OCI-M2 (cell line): ENCODE measurements around the gene CALB2.
A peak's percentile ranks its signal among the peaks of the same experiment; 100 is the strongest.

ENCODE experiments used
- DNase-seq: peaks from one replicate; lab custom pipeline; 2025; ENCODE audit not compliant: unreplicated experiment; lab: John Stamatoyannopoulos, UW

CALB2 gene

GRCh38 chr16:71387045-71387871 lies 28.7 kb downstream of the CALB2 start:
- no peak for DNase-seq

- DNase-seq: no peak
Observed at GRCh38 chr16:71389330-71389729, 30.8 kb downstream of the CALB2 start.

- no peak for DNase-seq
Observed at GRCh38 chr16:71396594-71396993, 38.1 kb downstream of the CALB2 start.

- no peak for DNase-seq
Observed at GRCh38 chr16:71399801-71400563, 41.5 kb downstream of the CALB2 start.

GRCh38 chr16:71402007-71402406 lies 43.5 kb downstream of the CALB2 start:
- no peak for DNase-seq

GRCh38 chr16:71402674-71403073 lies 44.2 kb downstream of the CALB2 start:
- no peak for DNase-seq

GRCh38 chr16:71404364-71404763 lies 45.8 kb downstream of the CALB2 start:
- no peak for DNase-seq

- DNase-seq: no peak
Observed at GRCh38 chr16:71406316-71406715, 47.8 kb downstream of the CALB2 start.

- DNase-seq: no peak
Observed at GRCh38 chr16:71406724-71407123, 48.2 kb downstream of the CALB2 start.

- no peak for DNase-seq
Observed at GRCh38 chr16:71407731-71408130, 49.2 kb downstream of the CALB2 start.

GRCh38 chr16:71408536-71408935 lies 50.0 kb downstream of the CALB2 start:
- no peak for DNase-seq

GRCh38 chr16:71409011-71409775 lies 50.7 kb downstream of the CALB2 start:
- no peak for DNase-seq

- no peak for DNase-seq
Observed at GRCh38 chr16:71410146-71410545, 51.6 kb downstream of the CALB2 start.

- peak; percentile 46 for DNase-seq
Observed at GRCh38 chr16:71412270-71413160, 54.0 kb downstream of the CALB2 start.

- no peak for DNase-seq
Observed at GRCh38 chr16:71413341-71413740, 54.8 kb downstream of the CALB2 start.

GRCh38 chr16:71414038-71414437 lies 55.5 kb downstream of the CALB2 start:
- DNase-seq: no peak

GRCh38 chr16:71421911-71422310 lies 63.4 kb downstream of the CALB2 start:
- DNase-seq: no peak

GRCh38 chr16:71423016-71423415 lies 64.5 kb downstream of the CALB2 start:
- no peak for DNase-seq

GRCh38 chr16:71423865-71424264 lies 65.3 kb downstream of the CALB2 start:
- DNase-seq: no peak

GRCh38 chr16:71424626-71425025 lies 66.1 kb downstream of the CALB2 start:
- no peak for DNase-seq

- DNase-seq: no peak
Observed at GRCh38 chr16:71425746-71426068, 67.2 kb downstream of the CALB2 start.
